ACC112 (cell line): ENCODE measurements around the gene FAM186B.

Source experiments
- H2AFZ ChIP-seq: fragments of 200-600 bp; sonication (generic); one replicate; pipeline ENCODE4 v1.6.0; 2017; ENCODE audit warnings: antibody characterized with exemption, low read length; ENCODE audit not compliant: unreplicated experiment
- H3K27ac ChIP-seq: fragments of 200-600 bp; sonication (generic); 2 replicates; pipeline ENCODE4 v1.5.1; 2014; ENCODE audit warnings: low read depth, mild to moderate bottlenecking, antibody characterized with exemption, low read length, moderate library complexity
- H3K27me3 ChIP-seq: fragments of 200-600 bp; sonication (generic); 2 replicates; pipeline ENCODE4 v1.6.1; 2014; ENCODE audit warnings: mild to moderate bottlenecking, antibody characterized with exemption, low read length, moderate library complexity, mixed read lengths; ENCODE audit not compliant: insufficient read depth
- H3K36me3 ChIP-seq: fragments of 200-600 bp; sonication (generic); 2 replicates; pipeline ENCODE4 v1.6.1; 2016; ENCODE audit warnings: mild to moderate bottlenecking, antibody characterized with exemption, low read length, moderate library complexity, mixed read lengths; ENCODE audit not compliant: insufficient read depth
- H3K4me1 ChIP-seq: fragments of 200-600 bp; sonication (generic); one replicate; pipeline ENCODE4 v1.6.1; 2016; ENCODE audit warnings: low read length, mixed read lengths; ENCODE audit not compliant: insufficient read depth, unreplicated experiment, control insufficient read depth
- H3K4me3 ChIP-seq: fragments of 200-600 bp; sonication (generic); 2 replicates; pipeline ENCODE4 v1.5.1; 2014; ENCODE audit warnings: mild to moderate bottlenecking, low read depth, low read length
- H3K79me2 ChIP-seq: fragments of 200-600 bp; sonication (generic); one replicate; pipeline ENCODE4 v1.6.0; 2016; ENCODE audit warnings: low read length; ENCODE audit not compliant: control insufficient read depth, unreplicated experiment, insufficient read depth

FAM186B gene

GRCh38 chr12:49635036-49635435, 29.6 kb upstream of the FAM186B start:
- no peaks in the 10 kb centered on the region for H3K36me3 ChIP-seq
- no peak overlapping the region for H3K27ac ChIP-seq

GRCh38 chr12:49633703-49634345, 28.4 kb upstream of the FAM186B start:
- Histone ChIP-seq H2AFZ (no peak overlapping the region), H3K27me3 (no peaks in the 10 kb centered on the region), H3K79me2 (no peaks in the 10 kb centered on the region), H3K4me3 (no peak overlapping the region), H3K36me3 (no peaks in the 10 kb centered on the region), H3K4me1 (peaks cover 3% of the 10 kb centered on the region), H3K27ac (no peak overlapping the region)

More at GRCh38 chr12:49635036-49635435, 29.6 kb upstream of the FAM186B start:
- Histone ChIP-seq H3K79me2 (no peaks in the 10 kb centered on the region), H3K4me1 (peaks cover 3% of the 10 kb centered on the region), H3K4me3 (no peak overlapping the region), H3K27me3 (no peaks in the 10 kb centered on the region), H2AFZ (no peak overlapping the region)

DNA sequence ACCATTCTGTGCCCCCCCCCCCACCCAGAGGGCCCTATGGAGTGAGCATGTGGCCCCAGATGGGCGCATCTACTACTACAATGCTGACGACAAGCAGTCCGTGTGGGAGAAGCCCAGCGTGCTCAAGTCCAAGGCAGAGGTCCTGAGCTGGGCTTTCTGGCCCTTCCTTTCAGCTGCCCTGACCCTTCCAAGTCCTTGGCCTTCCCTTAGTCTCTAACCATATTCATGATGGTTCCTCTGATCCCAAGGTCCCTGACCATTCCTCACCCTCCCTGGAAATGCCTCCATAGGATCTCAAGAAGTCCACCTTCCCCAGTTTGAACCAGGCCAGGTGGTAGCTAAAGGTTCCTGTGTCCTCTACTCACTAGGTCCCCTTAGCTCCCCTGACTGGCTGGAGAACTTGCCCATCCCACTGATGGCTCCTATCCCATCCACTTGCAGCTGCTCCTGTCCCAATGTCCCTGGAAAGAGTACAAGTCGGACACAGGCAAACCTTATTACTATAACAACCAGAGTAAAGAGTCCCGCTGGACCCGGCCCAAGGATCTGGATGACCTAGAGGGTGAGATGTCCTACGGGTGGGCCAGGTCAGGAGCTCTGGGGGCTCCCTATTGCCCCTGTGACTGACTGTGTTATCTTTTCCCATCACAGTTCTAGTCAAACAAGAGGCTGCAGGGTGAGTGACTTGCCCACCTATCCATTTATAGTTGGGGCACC, 27.7 kb upstream of the FAM186B start:
- H3K4me3 ChIP-seq, result no peak overlapping the region
- H3K4me1 ChIP-seq, result peaks cover 5% of the 10 kb centered on the region
- H3K27ac ChIP-seq, result no peak overlapping the region
- H3K79me2 ChIP-seq, result no peaks in the 10 kb centered on the region
- no peaks in the 10 kb centered on the region for H3K27me3 ChIP-seq
- no peaks in the 10 kb centered on the region for H3K36me3 ChIP-seq
- no peak overlapping the region for H2AFZ ChIP-seq

DNA sequence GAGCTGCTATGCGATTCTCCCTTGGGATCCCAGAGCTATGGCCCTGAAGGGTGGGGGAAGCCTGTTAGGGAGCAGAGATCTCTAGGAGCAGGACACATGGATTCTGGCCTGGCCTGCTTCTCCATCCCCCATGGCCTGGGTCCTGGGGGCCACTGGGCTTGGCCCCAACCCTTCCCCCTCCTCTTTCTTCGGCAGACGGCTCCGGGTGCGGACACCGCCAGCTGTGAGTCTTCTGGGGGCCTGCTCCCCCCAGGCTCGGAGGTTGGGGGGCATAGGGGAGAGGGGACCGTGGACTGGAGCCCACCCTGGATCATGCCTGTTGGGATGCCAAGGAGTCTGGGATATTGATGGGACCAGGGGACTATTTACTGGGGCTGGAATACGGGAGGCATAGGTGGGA, 27.0 kb upstream of the FAM186B start:
- H3K36me3 ChIP-seq, result no peaks in the 10 kb centered on the region
- H3K4me3 ChIP-seq, result no peak overlapping the region
- H3K4me1 ChIP-seq, result peaks cover 12% of the 10 kb centered on the region
- no peak overlapping the region for H2AFZ ChIP-seq
- H3K27ac ChIP-seq, result no peak overlapping the region
- no peaks in the 10 kb centered on the region for H3K27me3 ChIP-seq
- no peaks in the 10 kb centered on the region for H3K79me2 ChIP-seq

GRCh38 chr12:49631336-49631907, 26.0 kb upstream of the FAM186B start:
- Histone ChIP-seq H3K79me2 (no peaks in the 10 kb centered on the region), H2AFZ (no peak overlapping the region), H3K27me3 (no peaks in the 10 kb centered on the region), H3K27ac (no peak overlapping the region), H3K4me1 (peaks cover 19% of the 10 kb centered on the region), H3K4me3 (no peak overlapping the region), H3K36me3 (no peaks in the 10 kb centered on the region)

- Histone ChIP-seq H3K4me3 (no peak overlapping the region), H3K4me1 (peaks cover 28% of the 10 kb centered on the region), H3K79me2 (no peaks in the 10 kb centered on the region), H2AFZ (no peak overlapping the region), H3K27ac (peak overlapping the region; percentile 56), H3K27me3 (no peaks in the 10 kb centered on the region), H3K36me3 (no peaks in the 10 kb centered on the region)
These were observed 22.4 kb upstream of the FAM186B start for GRCh38 chr12:49627752-49628360.

DNA sequence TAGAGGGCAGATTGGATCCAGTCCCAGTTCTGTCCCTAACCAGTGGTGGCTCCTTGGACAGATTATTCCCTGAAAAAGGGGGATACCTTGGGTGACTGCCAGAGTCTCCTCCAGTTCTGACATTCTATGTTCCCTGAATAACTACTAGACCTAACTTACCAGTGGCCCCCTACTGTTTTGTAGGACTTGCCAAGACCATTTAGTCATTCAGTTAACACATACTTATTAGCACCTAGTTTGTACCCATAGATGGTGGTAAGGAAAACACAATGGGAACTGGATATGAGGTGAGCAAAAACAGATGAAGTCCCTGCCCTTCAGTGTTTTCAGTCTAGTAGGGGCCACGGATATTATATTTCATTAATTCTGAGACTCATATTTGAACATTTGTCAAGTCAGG, 21.4 kb upstream of the FAM186B start:
- Histone ChIP-seq H3K4me1 (peaks cover 29% of the 10 kb centered on the region), H3K79me2 (no peaks in the 10 kb centered on the region), H3K27me3 (no peaks in the 10 kb centered on the region), H3K27ac (no peak overlapping the region), H3K4me3 (no peak overlapping the region), H2AFZ (no peak overlapping the region), H3K36me3 (no peaks in the 10 kb centered on the region)

DNA sequence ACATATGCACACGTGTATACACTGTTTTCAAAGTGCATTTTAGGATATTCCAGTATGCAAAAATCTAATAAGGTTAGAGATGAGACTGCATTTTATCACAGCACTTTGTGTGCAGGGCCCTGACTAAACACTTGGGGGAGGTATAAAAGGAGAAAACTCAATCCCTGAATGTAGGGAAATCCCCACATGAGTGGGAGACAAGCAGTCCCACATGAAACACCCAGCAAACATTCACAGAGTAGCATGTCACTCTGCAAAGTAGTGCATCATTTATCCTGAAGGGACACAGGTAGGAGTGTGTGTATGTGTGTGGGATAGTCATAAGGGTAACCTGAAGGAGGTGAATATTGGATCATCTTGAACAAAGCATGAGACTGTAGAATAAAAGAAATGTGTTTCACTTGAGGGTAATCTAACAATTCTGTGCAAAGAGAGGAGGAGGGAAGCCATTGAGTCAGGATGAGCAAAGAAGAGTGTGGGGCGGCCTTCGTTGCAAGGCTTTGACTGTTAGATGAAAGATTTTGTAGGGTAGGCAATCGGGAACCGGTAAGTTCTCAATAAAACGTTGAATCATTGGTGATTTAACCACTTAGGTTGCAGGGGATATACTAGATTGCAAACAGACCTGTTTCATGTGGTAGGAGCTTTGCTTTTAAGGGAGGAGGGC, 20.9 kb upstream of the FAM186B start:
- Histone ChIP-seq H3K27me3 (no peaks in the 10 kb centered on the region), H3K27ac (peak overlapping the region; percentile 48), H3K4me3 (no peak overlapping the region), H3K4me1 (peaks cover 34% of the 10 kb centered on the region), H3K36me3 (no peaks in the 10 kb centered on the region), H2AFZ (no peak overlapping the region), H3K79me2 (no peaks in the 10 kb centered on the region)

DNA sequence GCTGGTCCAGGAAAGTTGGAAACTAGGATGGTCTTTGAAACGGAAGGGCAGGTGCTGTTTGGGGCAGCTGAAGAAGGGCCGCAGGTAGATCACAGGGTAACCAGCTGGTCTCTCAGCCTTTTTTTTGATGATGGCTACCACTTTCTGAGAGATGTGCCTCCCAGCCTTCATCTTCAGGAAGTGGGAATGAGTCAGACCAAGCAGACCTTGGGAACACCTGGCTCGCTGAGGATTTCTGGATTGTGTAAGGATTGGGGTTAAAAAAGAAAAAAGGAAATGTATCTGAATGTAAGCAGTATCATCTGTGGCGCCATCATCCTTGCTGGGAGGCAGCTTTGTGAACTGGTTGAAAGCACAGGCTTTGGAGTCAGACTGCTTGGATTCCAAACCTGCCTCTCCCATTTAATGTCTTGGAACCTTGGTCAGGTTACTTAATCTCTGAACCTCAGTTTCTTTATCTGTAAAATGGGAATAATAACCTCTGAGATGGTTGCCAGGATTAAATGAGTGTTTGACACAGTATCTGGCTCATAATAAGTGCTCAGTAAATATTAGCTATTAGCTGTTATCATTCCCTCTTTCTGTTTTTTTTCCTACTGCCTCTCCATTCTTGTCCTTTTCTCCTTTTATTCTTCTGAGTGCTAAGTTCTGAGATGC, 19.6 kb upstream of the FAM186B start:
- Histone ChIP-seq H3K79me2 (no peaks in the 10 kb centered on the region), H3K27ac (no peak overlapping the region), H3K4me1 (peaks cover 38% of the 10 kb centered on the region), H3K4me3 (no peak overlapping the region), H2AFZ (no peak overlapping the region), H3K27me3 (no peaks in the 10 kb centered on the region), H3K36me3 (no peaks in the 10 kb centered on the region)
